Measurements from ENCODE around the gene CDK14. TPM values are rescaled to one million over a fixed set of nuclear protein-coding genes. Genes with fewer than 3 reads are reported as not detected.

Gene CDK14
- total and polyA plus RNA-seq, 2 donors (not counting 3 experiments of a cell fraction or from before 2014, with no cell fraction given): 5.5 to 34.2 TPM

- H3K4me2 ChIP-seq (ENCODE audit: insufficient read depth, low read length): no peak overlapping the region
- no peak overlapping the region for H3K4me3 ChIP-seq (replicated peaks in 1 of 3; ENCODE audit: insufficient read depth in 1 of 3, low read depth in 1 of 3, low read length in 3 of 3)
- no peaks in the 10 kb centered on the region for H3K9me3 ChIP-seq (replicated peaks; ENCODE audit: control insufficient read depth, insufficient read depth, low read length)
- peaks cover 2% of the 10 kb centered on the region for H3K4me1 ChIP-seq (ENCODE audit: control insufficient read depth, extremely low read depth, insufficient read depth, low read length)
- DNase-seq (ENCODE audit: low read depth, low spot score) (no peak), FAIRE-seq (no peak)
- no peaks in the 10 kb centered on the region for H3K36me3 ChIP-seq (ENCODE audit: control insufficient read depth in 2 of 2, extremely low read depth in 1 of 2, insufficient read depth in 2 of 2, low read length in 2 of 2)
- CTCF ChIA-PET: no interaction called here
- H2AFZ ChIP-seq (ENCODE audit: low read depth, low read length): no peak overlapping the region
- dilution Hi-C loops (cut with MboI; ENCODE audit: extremely low pct_ligation_motif_present, low sequenced_read_pairs): no loop called here
- H4K20me1 ChIP-seq (replicated peaks; ENCODE audit: control insufficient read depth, extremely low read depth, insufficient read depth, low read length): no peaks in the 10 kb centered on the region
- TF ChIP-seq JUN (IDR thresholded peaks at IDR 0.05; ENCODE audit: borderline replicate concordance, insufficient read depth, insufficient read length, low read depth) (no peak), MYC (IDR thresholded peaks at IDR 0.05; ENCODE audit: low read depth, low read length) (no peak), POLR2A (IDR thresholded peaks at IDR 0.05; ENCODE audit: low read depth, low read length) (no peak), EZH2 (IDR thresholded peaks at IDR 0.05; ENCODE audit: borderline replicate concordance, low read depth, low read length, severe bottlenecking) (no peak), CTCF (IDR thresholded peaks at IDR 0.05; ENCODE audit: extremely low read depth in 1 of 2, insufficient read depth in 1 of 2, low read depth in 1 of 2, low read length in 2 of 2) (no peak), POLR2AphosphoS5 (IDR thresholded peaks at IDR 0.05; ENCODE audit: insufficient read depth, low read depth, low read length) (no peak), FOS (IDR thresholded peaks at IDR 0.05; ENCODE audit: borderline replicate concordance, insufficient read depth, low read length) (no peak), GATA2 (IDR thresholded peaks at IDR 0.05; ENCODE audit: insufficient read depth, insufficient read length, low read depth, low read length) (no peak), MAX (IDR thresholded peaks at IDR 0.05; ENCODE audit: insufficient read depth, insufficient read length) (no peak)
- H3K27ac ChIP-seq (ENCODE audit: insufficient read depth, low read depth, low read length): no peak overlapping the region
- BruUV-seq (replicated peaks): no TSS peak
- intact Hi-C loops (cut with micrococcal nuclease): loop anchor here (10.0 kb wide), 1 partner anchor 340 kb away; no protein-coding TSS in a partner anchor
- no peak overlapping the region for H3K9ac ChIP-seq (replicated peaks; ENCODE audit: extremely low read depth, insufficient read depth, low read length)
- H3K9me1 ChIP-seq (replicated peaks; ENCODE audit: control insufficient read depth, extremely low read depth, insufficient read depth, low read length): no peaks in the 10 kb centered on the region
- POLR2A ChIA-PET: no interaction called here
- H3K27me3 ChIP-seq (ENCODE audit: control insufficient read depth in 2 of 2, insufficient read depth in 2 of 2, low read length in 2 of 2): no peaks in the 10 kb centered on the region
- H3K79me2 ChIP-seq (ENCODE audit: control insufficient read depth, insufficient read depth, low read length): no peaks in the 10 kb centered on the region
These were observed 489.1 kb downstream of the CDK14 start for GRCh38 chr7:91085175-91085574.
